ENCODE results near the gene HLCS. TPM values are rescaled to one million over a fixed set of nuclear protein-coding genes. Genes with fewer than 3 reads are reported as not detected.

HLCS gene
- total and polyA plus RNA-seq, 2 of the 8 experiments (the other 6 are each of a cell fraction or from before 2014, with no cell fraction given), result 4.7 to 12.2 TPM

GRCh38 chr21:36706951-36707762 is 259.3 kb downstream of the HLCS start:
- ChIA-PET CTCF (ENCODE audit: partially characterized antibody) (interaction anchor here (1.0 to 2.8 kb wide), 8 partner anchors 9 to 211 kb away, joined by 3 to 9 read pairs (median 4); no protein-coding TSS in a partner anchor), POLR2A (ENCODE audit: partially characterized antibody) (interaction anchor here (2.5 kb wide), 1 partner anchor 15 kb away, joined by 11 read pairs; no protein-coding TSS in a partner anchor)
- peaks cover 0 to 41% (median 32%) of the 10 kb centered on the region in 4 experiments; a peak in 6 of 7 replicates for H3K4me1 ChIP-seq (replicated peaks in 1 of 4; ENCODE audit: control insufficient read depth in 3 of 4, insufficient read depth in 4 of 4, low read length in 3 of 4)
- peak overlapping the region; percentile 55; the same call in 1 of the 2 replicates for H2BK12ac ChIP-seq (ENCODE audit: low read depth, low read length)
- no peak overlapping the region for H3K23ac ChIP-seq (ENCODE audit: insufficient read length)
- H4K5ac ChIP-seq (ENCODE audit: insufficient read length, low read depth, low read length), result no peak overlapping the region
- H3K27me3 ChIP-seq (replicated peaks in 1 of 4; ENCODE audit: control insufficient read depth in 3 of 4, extremely low read depth in 1 of 4, insufficient read depth in 3 of 4, low read length in 3 of 4), result peaks cover 76 to 98% (median 85%) of the 10 kb centered on the region in 4 experiments
- no peaks in the 10 kb centered on the region; the same call in 1 of the 2 replicates for H3K79me1 ChIP-seq (ENCODE audit: low read depth, low read length)
- H2BK5ac ChIP-seq (ENCODE audit: low read depth, low read length), result no peak overlapping the region
- no peak overlapping the region for H2AK5ac ChIP-seq (ENCODE audit: low read depth, low read length)
- H3K4ac ChIP-seq (replicated peaks; ENCODE audit: insufficient read length, low read depth, low read length), result no peak overlapping the region
- peaks cover 10 to 18% of the 10 kb centered on the region in 2 experiments for H4K20me1 ChIP-seq (replicated peaks in 1 of 2; ENCODE audit: control insufficient read depth in 1 of 2, insufficient read depth in 2 of 2, low read length in 2 of 2)
- H3K23me2 ChIP-seq (ENCODE audit: low read depth, low read length), result peaks cover 3% of the 10 kb centered on the region; the same call in 1 of the 2 replicates
- 3% methylated on average over 31 of the region's 32 CpGs; no CpG with 5 or more reads in 1 of the 2 experiments for WGBS, 2 experiments (ENCODE audit: extremely low coverage in 1 of 2, insufficient coverage in 1 of 2, insufficient read length in 1 of 2, insufficient replicate concordance in 2 of 2, low coverage in 1 of 2, low lambda C conversion rate in 2 of 2, missing lambda C conversion rate in 1 of 2)
- no peak overlapping the region for H3K9ac ChIP-seq (replicated peaks in 1 of 4; ENCODE audit: extremely low read depth in 1 of 4, low read depth in 3 of 4, low read length in 3 of 4)
- no peak overlapping the region for H2BK15ac ChIP-seq (ENCODE audit: low read length)
- peak overlapping the region in 2 of 4 experiments; percentile 0 to 57; a peak in 2 of 8 replicates for H3K4me3 ChIP-seq (ENCODE audit: extremely low read depth in 1 of 4, insufficient read depth in 2 of 4, low read depth in 3 of 4, low read length in 4 of 4)
- H3K14ac ChIP-seq (ENCODE audit: insufficient read length), result no peak overlapping the region
- 0 out of 2 replicates have a peak overlapping the region, but pooled peaks have one; percentile 72 for H2BK20ac ChIP-seq (ENCODE audit: low read length)
- peak overlapping the region; percentile 32; the same call in 1 of the 2 replicates for H3K18ac ChIP-seq (ENCODE audit: extremely low read depth, low read length)
- peak overlapping the region; percentile 52 to 90 for H3K4me2 ChIP-seq (ENCODE audit: insufficient read depth in 1 of 2, low read depth in 2 of 2, low read length in 2 of 2)
- H2AFZ ChIP-seq (ENCODE audit: low read length), result no peak overlapping the region
- H4K8ac ChIP-seq (ENCODE audit: extremely low read depth, insufficient read depth, low read length), result no peak overlapping the region
- no peaks in the 10 kb centered on the region for H3K79me2 ChIP-seq (ENCODE audit: control insufficient read depth in 1 of 2, insufficient read depth in 2 of 2, low read length in 2 of 2)
- H3K56ac ChIP-seq (replicated peaks; ENCODE audit: insufficient read length, low read depth, low read length), result no peak overlapping the region
- DNase-seq (ENCODE audit: low read depth in 1 of 2, low spot score in 2 of 2) (peak in 1 of 2 experiments; percentile 64), FAIRE-seq (no peak)
- no peak overlapping the region for H4K91ac ChIP-seq (replicated peaks; ENCODE audit: insufficient read length, low read length)
- no peaks in the 10 kb centered on the region for H3K9me3 ChIP-seq (ENCODE audit: insufficient read depth in 2 of 2, low read depth in 1 of 2, low read length in 1 of 2)
- peaks cover 0 to 12% (median 0%) of the 10 kb centered on the region in 4 experiments; a peak in 1 of 8 replicates for H3K36me3 ChIP-seq (ENCODE audit: control insufficient read depth in 2 of 4, insufficient read depth in 4 of 4, low read length in 3 of 4)
- no peak overlapping the region for H2BK120ac ChIP-seq (replicated peaks; ENCODE audit: low read depth, low read length)
- H3K27ac ChIP-seq (ENCODE audit: low read depth, low read length), result no peak overlapping the region
- TF ChIP-seq MAX (IDR thresholded peaks at IDR 0.05) (peak; percentile 73), YY1 (IDR thresholded peaks at IDR 0.05; ENCODE audit: low read depth, low read length) (no peak), ASH2L (IDR thresholded peaks at IDR 0.05; ENCODE audit: low read length) (no peak), SAP30 (IDR thresholded peaks at IDR 0.05; ENCODE audit: insufficient read depth, insufficient replicate concordance, low read length) (no peak), SUZ12 (IDR thresholded peaks at IDR 0.05; ENCODE audit: low read length) (peak; percentile 31), GTF2F1 (IDR thresholded peaks at IDR 0.05; ENCODE audit: borderline replicate concordance, low read depth, low read length) (no peak), NRF1 (IDR thresholded peaks at IDR 0.05; ENCODE audit: low read depth, low read length) (no peak), CBX8 (IDR thresholded peaks at IDR 0.05; ENCODE audit: borderline replicate concordance, low read depth, low read length) (peak; percentile 79; the same call in 1 of the 2 replicates), RNF2 (IDR thresholded peaks at IDR 0.05; ENCODE audit: borderline replicate concordance, low read depth, low read length, missing control alignments, poor library complexity, severe bottlenecking) (peak; percentile 30)

Measured in H1 (cell line).